NB4 (cell line): ENCODE data around the gene HIPK1.

Experiments used
- CTCF ChIP-seq: IDR thresholded peaks from one replicate; pipeline ENCODE4 v1.5.1; 2012; ENCODE audit warnings: low read depth, low read length
- MAX ChIP-seq: IDR thresholded peaks from 2 replicates; pipeline ENCODE4 v1.6.1; 2011; ENCODE audit warnings: low read depth, low read length
- MYC ChIP-seq: IDR thresholded peaks from 2 replicates; pipeline ENCODE4 v1.6.1; 2011; ENCODE audit warnings: low read depth, low read length
- POLR2A ChIP-seq: IDR thresholded peaks from 2 replicates; pipeline ENCODE4 v1.6.1; 2011; ENCODE audit warnings: mild to moderate bottlenecking; ENCODE audit not compliant: insufficient read length; ENCODE audit errors: extremely low read depth

DNA sequence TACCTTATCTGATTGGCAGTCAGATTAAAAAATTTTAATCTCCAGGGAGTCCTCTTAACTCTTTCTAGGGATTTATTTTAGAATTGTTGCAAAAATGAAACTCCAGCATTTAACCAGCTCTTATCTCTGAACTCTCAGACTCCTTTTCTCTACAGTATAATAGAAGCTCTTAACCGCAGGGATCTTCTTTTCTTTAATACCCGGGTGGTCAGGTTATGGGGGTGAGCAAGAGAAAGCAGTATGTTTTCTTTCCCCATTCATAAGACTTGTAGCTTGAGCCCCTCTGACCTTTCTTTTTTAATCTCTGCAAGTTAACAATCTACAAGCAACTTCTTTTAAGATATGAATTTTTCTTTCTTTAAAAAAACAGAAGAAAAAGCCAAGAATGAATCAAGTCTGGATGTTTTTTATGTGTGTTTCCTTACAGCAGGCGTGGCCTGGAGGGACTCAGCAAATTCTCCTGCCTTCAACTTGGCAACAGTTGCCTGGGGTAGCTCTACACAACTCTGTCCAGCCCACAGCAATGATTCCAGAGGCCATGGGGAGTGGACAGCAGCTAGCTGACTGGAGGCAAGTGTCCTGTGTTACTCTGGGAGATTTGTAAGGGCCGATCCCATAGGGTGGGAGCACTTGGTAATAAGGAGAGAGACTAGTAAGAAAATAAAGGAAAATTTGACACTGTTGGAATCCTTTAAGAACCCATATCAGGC, 36.7 kb downstream of the HIPK1 start:
- no peak for TF ChIP-seq POLR2A
- TF ChIP-seq CTCF = no peak
- TF ChIP-seq MAX = no peak
- no peak for TF ChIP-seq MYC
